CD4-positive, alpha-beta T cell treated with Interleukin-12 subunit alpha and Interleukin-12 subunit beta, for 1 hour (primary cell): ENCODE measurements around the gene LRRC4B.

Experiments
- DNase-seq: peaks from one replicate; pipeline ENCODE4 v3.0.0-alpha.2; 2020

Gene LRRC4B

GRCh38 chr19:50570997-50571396 is 2.8 kb upstream of the LRRC4B start:
- DNase-seq = no peak

DNA sequence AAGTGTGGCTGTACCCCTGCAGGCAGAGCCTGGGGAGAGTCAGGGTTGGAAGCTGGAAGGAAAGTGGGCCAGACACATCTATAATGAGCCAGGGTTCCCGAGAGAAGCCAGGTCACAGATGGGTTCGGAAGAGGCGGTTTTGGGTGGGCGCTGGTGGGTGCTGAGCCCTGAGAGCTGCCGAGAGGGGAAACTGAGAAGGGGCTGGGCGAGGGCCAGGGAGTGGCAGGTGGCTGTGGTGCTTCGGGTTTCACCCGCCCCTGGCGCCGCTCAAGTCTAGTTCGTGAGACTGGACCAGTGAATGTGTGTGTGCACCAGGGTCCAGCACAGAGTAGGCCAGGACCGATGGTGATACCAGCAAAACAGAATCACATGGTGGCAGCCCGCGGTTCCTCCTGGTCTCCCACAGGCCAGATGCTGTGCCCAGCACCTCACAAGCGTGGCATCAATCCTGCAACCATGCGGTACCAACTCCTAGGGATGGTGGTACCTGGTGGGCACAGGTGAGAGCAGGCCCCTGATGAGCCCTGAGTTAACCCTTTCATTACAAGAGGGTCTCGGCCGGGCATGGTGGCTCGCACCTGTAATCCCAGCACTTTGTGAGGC is 1.8 kb upstream of the LRRC4B start:
- no peak for DNase-seq

- DNase-seq = no peak
Observed at GRCh38 chr19:50568728-50569698, 778 bp upstream of the LRRC4B start.

GRCh38 chr19:50567052-50567841 is 988 bp downstream of the LRRC4B start:
- no peak for DNase-seq

GRCh38 chr19:50565984-50566903 is 2.0 kb downstream of the LRRC4B start:
- DNase-seq = no peak

- DNase-seq = no peak
Observed at GRCh38 chr19:50564229-50565105, 3.8 kb downstream of the LRRC4B start.

- no peak for DNase-seq
Observed at GRCh38 chr19:50563597-50563996, 4.6 kb downstream of the LRRC4B start.

- no peak for DNase-seq
Observed at GRCh38 chr19:50562996-50563395, 5.2 kb downstream of the LRRC4B start.

DNA sequence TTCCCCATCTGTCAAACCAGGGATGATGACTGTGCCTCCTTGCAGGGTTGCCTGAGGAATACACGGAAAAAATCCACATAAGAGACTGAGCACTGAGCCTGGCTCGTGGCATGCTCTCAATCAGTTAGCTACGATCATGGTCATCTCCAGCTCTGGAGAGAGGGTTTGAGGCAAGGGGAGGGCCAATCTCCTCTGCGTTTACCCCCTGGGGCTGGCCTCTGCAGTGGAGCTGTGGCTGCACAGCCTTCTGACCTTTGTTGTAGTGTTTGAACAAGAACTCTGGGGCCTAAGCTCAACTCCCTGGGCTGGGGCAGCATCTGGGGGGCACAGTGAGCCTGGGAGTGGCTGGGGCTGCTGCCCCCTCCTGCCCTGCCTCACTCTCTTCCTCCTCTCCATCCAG is 5.9 kb downstream of the LRRC4B start:
- no peak for DNase-seq

- DNase-seq = no peak
Observed at GRCh38 chr19:50559636-50560035, 8.6 kb downstream of the LRRC4B start.

DNA sequence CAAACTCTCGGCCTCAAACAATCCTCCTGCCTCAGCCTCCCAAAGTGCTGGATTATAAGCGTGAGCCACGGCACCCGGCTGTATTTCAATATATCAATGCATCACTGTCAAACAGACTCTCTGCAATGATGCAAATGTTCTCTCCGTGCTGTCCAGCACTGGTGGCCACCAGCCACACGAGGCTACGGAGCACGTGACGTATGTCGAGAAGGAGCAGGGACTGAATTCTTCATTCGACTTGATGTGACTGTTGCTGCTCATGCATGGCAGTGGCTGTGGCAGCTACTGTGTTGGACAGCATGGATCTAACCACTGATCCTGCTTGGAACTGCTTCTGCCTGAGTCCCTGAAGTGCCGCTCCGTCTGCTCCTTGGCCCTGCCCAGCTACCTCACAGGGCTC is 9.8 kb downstream of the LRRC4B start:
- no peak for DNase-seq

DNA sequence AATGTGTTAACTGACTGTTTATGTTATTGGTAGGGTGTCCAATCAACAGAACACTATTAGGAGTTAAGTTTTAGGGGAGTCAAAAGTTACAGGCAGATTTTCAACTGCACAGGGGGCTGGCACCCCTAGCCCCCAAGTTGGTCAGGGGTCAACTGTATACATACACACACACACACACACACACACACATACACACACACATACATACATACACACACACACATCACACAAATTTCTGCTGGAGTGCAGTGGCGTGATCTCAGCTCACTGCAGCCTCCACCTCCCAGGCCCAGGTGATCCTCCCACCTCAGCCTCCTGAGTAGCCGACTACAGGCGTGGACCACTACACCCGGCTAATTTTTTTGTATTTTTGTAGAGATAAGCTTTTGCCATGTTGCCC is 10.2 kb downstream of the LRRC4B start:
- no peak for DNase-seq

- DNase-seq = no peak
Observed at GRCh38 chr19:50557009-50557613, 11.1 kb downstream of the LRRC4B start.

GRCh38 chr19:50556282-50557008 is 11.8 kb downstream of the LRRC4B start:
- peak; percentile 68 for DNase-seq

DNA sequence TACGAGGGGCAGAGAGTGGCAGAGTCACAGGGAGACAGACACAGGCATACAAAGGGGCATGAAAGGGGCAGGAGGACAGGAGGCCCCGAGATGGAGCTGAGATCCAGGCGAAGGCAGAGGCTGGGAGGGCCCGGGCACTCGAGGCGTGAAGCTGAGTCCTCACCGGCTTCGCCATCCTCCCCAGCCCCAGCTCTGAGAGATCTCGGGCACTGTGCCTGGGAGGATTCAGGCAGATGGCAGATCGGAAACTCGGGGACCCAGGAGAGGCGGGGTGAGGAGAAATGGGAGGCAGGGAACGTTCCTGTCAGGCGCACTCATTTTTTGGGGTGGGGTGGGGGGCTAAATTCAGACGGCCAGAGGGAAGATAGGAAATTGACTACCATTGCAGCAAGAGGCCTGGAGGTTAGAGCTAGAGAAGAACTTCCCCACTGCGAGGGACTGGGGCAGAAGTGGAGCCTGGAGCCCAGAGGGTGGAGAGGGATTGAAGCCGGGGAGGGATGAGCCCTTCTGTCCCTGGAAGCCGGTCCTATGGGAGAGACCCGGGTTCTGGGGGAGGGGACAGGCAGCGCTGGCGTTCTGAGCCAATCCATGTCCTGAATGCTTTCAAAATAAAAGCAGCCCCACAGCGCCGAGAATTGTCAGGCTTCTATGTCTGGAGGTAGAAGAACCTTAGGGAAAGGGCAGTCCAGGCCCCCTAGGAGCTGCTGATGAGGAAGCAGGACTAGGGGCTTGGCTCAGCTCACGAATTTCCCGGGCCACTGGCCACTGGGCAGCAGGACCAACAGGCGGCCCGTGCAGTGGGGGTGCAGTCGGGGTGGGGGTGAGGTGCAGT is 12.6 kb downstream of the LRRC4B start:
- DNase-seq = no peak

GRCh38 chr19:50555033-50555432 is 13.2 kb downstream of the LRRC4B start:
- no peak for DNase-seq

GRCh38 chr19:50554212-50554611 is 14.0 kb downstream of the LRRC4B start:
- DNase-seq = no peak

GRCh38 chr19:50553134-50553703 is 15.0 kb downstream of the LRRC4B start:
- DNase-seq = no peak

- DNase-seq = no peak
Observed at GRCh38 chr19:50552540-50552939, 15.7 kb downstream of the LRRC4B start.
